Ureter (tissue), 1 donor: ENCODE measurements around the gene ERICH4. TPM values are rescaled to one million over a fixed set of nuclear protein-coding genes. Genes with fewer than 3 reads are reported as not detected.
"Not testable (repeated sequence)": the region's sequence is repeated elsewhere in the genome, so short reads cannot be mapped to it uniquely, and the experiment has no call there.

ENCODE experiments used
- DNase-seq: peaks from one replicate; pipeline ENCODE4 v3.0.0-alpha.2; 2020; ENCODE audit warnings: low spot score
- total RNA-seq: library from RNA; stranded (reverse); gene quantifications from one replicate; pipeline ENCODE4 v1.2.4, GENCODE V29; 2023
- donor health status: DM: yes; HTN: yes; CAD: no.

Gene ERICH4, protein sequence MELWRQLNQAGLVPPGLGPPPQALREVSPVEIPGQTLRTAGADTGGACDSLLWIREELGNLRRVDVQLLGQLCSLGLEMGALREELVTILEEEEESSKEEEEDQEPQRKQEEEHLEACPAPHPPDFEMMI
- total RNA-seq, result not detected

DNA sequence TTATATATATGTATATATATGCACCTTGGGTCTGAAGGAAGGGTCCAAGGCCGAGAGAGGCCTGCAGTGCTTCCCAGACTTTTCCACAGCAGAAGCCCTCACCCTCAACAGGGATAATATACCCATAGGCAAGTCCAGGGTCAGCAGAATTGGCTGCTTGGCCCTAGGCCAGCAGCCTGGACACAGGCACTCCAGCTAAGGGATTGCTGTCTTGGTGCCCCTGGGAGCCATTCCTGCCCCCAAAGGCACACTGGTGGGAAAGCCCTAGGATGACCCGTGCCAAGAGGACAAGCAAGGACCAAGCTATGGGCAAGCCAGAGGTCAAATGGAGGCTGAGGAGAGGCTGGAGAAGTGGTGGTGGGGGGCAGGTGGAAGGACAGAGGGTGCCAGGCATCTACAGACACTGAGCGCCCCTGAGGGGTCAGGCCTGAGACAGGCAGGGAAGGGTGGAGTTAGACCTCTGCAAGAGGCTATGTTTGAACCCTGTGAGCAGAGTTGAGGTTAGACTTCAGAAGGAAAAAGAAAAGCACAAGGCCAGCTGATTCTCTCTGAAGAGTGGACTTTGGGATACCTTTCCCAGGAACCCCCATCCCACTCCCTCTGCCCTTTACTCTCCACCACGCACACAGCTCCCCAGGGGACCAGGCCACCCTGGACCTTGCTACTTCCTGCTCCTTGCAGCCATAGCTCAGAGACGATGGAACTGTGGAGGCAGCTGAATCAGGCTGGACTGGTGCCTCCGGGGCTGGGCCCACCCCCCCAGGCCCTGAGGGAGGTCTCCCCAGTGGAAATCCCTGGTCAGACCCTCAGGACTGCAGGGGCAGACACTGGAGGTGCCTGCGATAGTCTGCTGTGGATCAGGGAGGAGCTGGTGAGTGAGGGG, at the start of gene ERICH4:
TSS of gene ERICH4 (plus strand) at position 684 of the 883 bp plus-strand sequence. CDS start at position 698, 14 bp downstream.
- DNase-seq, result no peak

DNA sequence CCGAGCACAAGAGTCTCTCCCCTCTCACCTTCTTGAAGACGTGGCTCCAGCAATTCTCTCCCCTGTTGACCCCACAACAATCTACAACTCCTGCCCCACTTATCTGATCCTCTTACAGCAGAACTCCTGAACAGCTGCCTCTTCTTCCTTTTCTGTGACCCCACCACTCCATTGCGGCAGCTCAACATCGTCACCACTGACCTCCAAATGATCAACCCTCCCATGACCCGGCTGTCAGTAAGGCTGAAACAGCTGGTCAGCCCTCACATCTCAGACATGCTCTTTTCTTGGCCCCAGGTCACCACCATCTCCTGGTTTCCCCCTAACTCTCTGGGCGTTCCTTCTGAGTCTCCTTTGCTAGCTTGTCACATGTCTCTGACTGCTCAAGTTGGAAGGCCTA, 47.6 kb upstream of the ERICH4 start:
- DNase-seq, result no peak

DNA sequence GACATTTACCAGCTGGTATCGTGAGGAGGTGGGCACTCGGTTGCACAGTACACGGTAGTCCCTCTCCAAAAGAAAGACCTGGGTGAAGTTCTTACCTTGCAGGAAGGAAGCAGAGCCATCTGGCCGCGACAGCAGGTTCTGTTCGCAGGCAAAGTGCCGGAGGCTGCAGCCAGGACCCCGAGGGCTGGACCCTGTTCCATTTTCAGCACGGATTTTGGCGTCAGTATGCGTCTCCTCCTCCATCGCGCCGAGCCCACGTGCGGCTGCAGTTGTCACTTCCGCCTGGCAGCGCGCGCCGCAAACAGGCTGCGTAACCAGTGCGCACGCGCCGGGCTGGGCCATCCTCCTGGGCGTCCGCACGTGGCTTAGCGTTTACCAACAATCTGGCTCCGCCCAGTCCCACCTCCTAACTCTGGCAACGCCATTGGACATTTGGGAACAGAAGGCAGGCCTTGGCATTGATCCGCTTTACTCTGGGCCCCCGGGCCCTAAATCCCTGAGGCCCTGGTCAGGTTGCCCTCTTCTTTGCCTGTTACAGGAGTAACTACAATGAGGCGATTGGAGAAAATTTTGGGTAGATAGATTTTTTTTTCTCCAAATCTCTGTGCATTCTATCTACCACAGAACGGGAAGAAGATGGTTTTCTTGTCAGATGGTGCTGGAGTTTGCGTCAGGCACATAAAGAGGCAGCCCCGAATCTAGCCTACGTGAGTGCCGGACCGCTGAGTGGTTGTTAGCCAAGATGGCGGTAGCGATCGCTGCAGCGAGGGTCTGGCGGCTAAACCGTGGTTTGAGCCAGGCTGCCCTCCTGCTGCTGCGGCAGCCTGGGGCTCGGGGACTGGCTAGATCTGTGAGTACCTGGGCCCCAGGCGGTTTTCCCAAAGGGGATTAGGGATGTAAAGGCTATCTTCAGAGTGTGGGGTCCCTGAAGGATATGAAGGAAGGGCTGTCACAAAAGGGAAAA, 45.6 kb upstream of the ERICH4 start, which contains the start of the genes BCKDHA and EXOSC5:
TSS of gene BCKDHA (plus strand) at position 733 of the 964 bp plus-strand sequence. CDS start at position 743, 10 bp downstream.
TSS of gene EXOSC5 (minus strand) at position 274 of the 964 bp plus-strand sequence. CDS start at position 243, 31 bp downstream.
- DNase-seq, result peak; percentile 99

DNA sequence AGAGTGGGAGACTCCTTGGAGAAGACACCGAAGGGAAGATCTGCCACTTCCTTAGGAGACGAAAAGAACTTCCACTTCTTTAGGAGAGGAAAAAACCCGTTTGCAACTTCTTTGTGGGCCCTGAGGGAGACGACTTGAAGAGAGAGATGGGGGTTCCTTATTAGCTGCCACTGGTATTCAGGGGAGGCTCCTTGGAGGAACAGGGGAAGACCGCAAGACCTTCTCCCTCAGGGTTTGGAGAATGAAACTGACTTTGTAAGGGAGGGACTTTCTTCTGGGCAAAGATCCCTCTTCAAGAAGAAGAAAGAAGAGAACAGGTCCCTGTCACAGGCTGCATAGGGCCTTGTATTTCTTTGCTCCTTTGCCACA, 44.9 kb upstream of the ERICH4 start:
- DNase-seq, result no peak

DNA sequence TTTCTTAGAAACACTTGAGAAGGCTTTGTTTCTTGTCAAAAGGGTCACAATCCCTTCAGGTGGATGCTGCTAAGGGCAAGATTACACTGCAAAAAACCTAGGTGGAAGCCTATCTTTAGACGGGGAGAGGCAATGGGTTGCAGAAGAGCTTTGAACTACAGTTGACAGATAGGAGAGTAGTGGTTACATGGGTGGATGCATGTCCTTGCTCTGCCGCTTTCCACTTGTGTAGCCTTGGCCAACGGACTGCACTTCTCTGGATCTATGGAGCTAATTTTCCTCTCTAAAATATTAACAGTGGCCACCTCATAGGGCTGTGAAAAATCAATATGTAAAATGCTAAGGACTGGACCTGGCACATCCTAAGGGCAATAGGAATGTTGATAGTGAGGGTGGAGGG, 44.4 kb upstream of the ERICH4 start:
- no peak for DNase-seq

DNA sequence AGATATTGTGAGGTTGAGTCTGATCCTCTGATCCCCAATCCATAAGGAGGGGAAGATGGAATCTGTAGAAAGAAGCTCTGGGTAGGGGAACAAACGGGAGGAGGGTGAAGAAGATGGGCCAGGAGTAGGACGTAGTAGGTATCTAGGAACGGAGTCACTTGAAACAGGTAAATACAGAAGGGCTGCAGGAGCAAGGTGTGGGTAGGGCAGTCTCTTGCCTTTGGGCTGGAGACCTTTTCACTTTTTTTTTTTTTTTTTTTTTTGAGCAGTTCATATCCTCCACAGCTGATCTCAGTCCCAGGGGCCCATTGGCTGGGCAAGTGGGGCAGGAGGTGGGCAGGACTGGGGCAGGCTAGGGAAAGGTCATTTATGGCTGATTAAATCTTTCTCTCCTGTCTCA, 43.9 kb upstream of the ERICH4 start:
- no peak for DNase-seq

DNA sequence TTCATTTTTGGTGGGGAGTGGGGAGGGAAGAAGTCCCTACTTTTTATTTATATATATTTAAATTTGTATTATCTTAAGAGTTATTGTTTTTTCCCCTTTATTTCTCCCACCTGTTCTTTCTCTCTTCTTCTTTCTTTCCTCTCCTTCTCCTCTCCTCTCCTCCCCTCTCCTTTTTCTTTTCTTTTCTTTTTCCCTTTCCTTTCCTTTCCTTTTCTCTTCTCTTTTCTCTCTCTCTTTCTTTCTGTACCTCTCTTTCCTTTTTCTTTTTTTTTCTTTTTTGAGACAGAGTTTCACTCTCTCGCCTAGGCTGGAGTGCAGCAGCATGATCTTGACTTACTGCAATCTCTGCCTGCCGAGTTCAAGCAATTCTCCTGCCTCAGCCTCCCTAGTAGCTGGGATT, 43.4 kb upstream of the ERICH4 start:
- no peak for DNase-seq

DNA sequence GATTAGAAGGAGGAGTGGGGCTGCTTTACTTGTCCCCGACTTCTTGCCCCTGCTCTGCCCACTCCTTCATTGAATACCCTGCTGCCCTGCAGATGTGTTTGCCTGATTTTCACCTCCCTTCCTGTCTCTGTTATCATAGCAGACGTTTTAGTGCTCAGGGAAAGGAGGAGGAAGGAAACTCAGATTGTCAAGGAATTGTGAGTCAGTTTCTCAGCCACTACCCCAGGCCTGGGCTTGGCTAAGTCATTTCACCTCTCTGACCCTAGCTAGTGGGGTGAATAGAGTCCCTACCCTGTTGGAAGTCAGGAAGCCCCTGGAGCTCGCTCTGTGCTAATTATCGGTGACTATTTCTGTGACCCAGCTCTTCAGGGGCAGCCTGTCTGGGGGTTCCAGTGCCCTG, 41.5 kb upstream of the ERICH4 start:
- no peak for DNase-seq

DNA sequence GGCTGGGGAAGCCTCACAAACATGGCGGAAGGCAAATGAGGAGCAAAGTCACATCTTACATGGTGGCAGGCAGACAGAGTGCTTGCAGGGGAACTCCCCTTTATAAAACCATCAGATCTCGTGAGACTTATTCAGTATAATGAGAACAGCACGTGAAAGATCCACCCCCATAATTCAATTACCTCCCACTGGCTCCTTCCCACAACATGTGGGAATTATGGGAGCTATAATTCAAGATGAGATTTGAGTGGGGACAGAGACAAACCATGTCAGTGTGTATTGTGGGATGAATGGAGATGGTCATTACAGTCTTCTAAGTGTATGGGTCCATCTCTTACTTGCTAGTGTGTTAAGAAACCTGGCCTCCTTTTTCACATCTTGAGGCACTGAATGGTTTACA, 40.9 kb upstream of the ERICH4 start:
- no peak for DNase-seq

DNA sequence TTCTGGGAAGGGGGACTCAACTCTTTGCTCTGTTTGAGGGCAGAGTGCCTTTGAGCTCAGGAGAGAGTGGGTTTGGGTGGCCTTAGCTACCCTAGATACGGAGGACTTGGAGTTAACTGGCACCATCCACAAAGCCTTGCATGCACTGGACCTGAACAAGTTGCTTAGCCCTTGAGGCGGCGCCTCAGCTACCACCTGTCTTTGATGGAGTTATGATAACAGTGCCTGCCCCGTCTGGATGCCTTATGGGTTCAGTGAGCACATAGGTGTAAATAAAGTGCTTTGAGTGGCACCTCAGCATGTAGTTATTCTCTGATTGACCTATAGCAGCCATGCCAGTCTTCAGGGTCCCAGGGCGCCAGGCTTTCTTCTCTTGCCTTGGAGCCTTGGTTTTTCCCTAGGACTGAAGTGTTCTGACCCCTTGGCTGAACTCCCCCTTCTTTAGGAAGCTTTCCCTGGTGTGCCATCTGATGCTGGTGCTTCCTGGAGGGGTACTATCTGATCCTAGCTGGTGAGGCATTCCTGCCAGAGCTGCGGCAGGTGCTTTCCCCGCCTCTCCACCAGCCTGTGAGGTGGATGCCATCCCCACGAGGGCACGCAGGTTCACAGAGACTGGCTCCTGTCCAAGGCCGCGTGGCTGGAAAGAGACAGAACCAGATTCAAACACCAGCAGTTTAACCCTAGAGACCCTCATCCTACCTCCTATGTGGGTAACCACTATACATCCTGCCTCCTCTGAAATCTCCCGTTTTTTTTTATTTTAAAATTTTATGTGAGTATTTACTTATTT, 39.6 kb upstream of the ERICH4 start:
- no peak for DNase-seq

DNA sequence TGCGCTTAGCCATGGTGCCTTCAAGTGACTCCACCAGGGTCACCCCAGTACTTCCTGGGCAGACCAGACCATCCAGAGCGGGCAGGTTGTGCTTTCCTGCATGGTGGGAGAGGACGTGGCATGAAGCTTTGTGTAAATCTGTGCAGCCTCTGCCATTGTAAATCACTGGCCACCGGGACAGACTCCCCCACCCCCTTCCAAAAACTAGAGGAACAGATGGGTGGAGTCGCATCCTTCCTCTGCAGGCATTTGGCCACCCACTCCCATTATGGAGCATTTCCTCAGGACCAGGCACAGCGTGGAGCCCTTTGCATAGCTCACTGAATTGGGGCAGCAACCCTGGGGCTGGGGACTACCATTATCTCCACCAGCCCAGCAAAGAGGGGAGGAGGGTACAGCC, 37.2 kb upstream of the ERICH4 start:
- DNase-seq, result no peak

DNA sequence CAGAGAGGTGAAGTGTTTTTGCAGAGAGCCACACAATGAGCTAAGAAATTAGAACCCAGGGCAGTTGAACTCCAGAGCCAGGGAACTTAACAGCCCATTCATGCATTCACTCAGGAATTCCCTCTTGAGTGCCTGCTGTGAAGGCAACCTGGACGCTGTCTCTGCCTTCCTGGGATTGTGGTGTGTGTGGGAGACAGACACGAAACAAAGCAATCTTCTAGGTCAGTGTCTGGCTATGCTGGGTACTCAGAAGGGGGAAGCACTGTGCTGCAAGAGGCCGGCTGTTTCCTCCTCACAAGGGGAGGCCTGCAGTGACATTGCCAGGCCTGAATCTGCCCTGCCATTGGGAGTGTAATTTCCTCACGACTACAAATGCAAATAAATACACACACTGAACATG, 35.7 kb upstream of the ERICH4 start:
- no peak for DNase-seq

DNA sequence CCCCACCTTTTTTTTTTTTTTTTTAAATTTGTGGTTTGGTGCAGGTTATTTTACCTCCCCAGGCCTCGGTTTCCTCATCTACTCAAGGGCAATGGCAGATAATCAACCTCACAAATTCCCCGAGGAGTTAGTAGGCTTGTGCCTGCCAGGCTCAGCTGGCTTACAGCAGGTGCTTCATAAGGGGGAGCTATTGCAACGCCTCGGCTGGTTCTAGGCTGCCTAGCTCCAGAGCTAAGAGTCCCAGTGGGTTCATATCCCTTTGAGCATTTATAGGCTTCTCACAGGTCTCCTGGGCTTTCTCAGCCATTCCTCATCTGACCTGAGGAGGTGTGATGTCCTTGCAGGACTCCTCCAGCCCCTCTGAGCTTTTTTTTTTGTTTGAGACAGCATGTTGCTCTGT, 34.7 kb upstream of the ERICH4 start:
- no peak for DNase-seq

DNA sequence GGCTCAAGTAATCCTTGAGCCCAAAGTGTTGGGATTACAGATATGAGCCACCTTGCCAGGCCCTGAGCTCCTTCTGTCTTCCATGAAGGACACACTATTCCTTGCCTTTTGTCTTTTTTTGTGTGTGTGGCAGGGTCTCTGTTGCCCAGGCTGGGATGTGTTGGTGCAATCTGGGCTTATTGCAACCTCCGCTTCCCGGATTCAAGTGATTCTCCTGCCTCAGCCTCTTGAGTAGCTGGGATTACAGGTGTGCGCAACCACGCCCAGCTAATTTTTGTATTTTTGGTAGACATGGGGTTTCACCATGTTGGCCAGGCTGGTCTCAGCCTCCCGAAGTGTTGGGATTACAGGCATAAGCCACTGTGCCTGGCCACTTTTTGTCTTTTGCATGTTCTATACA, 34.1 kb upstream of the ERICH4 start:
- not testable (repeated sequence) for DNase-seq

DNA sequence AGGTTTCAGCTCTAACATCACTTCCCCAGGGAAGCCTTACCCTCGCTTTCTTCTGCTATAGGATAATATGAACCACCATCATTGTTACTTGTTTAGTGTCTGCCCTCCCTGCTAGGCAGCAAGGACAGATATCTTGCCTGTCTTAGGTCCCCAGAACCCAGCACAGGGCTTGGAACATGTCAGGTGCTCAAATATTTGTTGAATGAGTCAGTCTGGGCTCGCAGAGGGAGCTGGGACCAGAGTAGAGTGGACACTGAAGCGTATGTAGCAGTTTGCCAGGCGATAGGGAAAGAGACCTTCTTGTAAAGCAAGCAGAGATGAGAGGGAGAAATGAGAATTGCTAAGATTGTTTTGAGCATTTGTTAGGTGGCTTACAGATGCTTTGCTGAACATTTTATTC, 33.7 kb upstream of the ERICH4 start:
- peak; percentile 65 for DNase-seq

DNA sequence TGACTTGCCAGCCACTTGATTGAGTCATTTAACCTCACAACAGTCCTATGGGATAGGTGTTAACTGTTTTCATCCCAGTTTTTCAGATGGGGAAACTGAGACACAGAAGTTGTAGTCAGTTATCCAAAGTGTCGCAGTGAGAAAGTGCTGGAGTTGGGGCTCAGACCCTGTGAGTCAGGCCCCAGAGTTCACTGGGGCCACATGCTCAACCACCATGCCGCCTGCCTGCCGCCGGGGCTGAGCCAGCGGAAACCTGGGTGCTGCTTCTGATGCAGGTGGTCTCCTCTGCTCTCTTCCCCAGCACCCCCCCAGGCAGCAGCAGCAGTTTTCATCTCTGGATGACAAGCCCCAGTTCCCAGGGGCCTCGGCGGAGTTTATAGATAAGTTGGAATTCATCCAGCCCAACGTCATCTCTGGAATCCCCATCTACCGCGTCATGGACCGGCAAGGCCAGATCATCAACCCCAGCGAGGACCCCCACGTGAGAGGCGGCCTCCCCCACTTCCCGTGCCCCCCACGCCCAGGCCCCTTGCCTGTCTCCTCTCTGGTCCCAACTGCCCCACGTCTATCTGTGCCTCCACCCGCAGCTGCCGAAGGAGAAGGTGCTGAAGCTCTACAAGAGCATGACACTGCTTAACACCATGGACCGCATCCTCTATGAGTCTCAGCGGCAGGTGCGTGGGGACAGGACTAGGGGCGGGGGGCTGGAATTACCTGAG, 32.5 kb upstream of the ERICH4 start:
- DNase-seq, result no peak

DNA sequence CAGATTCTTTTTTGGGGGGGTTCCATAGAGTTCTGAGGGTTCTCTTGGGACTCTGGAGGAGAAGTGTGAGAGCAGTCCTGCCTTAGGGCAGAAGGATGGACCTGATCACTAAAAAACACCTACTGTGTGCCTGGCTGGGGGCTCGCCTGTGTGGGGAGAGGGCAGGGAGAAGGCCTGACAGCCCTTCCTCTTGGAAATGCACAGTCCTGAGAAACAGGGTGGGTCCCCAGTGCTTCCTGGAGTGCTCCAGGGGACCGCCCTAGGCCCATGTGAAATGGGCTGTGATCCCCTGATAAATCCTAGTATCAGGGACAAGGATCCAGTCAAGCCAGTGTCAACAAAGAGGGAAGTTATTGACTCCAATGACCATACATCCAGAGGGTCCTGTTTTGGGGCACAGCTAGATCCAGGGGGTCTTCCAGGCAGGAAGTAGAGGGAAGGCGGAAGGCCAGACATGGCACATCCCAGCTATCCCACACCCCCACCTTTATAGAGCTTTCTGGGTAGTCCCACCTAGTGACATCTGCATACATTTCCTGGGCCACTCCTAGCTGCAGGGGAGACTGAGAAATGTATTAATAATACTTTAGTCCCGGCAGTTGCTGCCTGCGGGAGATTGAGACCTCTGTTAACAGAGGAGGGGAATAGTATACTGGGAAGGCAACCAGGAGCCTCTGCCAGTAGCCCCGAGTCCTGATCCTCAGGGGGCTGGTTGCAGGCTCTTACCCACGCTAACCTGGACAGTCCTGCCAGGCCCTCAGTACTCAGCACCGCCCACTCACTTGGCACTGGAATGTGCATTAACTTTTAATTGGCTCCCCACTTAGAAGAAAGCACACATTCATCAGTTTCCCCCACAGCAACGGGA, 31.6 kb upstream of the ERICH4 start:
- no peak for DNase-seq

DNA sequence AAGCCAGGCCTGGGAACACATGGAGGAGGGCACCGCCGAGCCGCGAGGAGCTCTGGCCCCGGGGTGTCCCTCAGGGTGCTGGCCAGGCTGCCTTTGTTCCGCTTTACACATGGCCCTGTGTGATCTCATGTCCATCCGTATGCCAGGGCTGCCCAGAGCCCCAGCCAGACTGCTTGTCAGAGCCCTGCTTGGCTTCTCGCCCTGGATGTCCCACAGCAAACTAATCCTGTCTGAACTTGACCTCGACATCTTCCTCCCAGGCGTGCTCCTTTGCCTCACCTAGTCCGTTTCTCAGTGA, 31.0 kb upstream of the ERICH4 start:
- no peak for DNase-seq

DNA sequence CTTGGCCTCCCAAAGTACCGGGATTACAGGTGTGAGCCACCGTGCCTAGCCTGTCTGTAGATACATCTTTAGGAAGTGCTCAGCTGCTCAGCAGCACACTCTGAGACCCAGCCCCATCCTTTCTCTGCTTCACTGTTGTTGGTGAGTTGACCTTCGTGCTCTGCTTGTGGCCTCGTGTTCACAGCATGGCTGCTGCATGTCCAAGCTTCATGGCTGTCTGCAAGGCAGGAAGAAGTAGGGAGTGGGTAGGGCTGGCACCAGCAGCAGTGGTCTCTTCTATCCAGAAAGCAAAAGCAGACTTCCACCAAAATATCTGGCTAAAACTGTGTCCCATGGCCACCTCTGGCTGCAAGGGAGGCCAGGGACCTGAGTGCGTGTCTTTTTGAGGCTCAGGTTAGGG, 30.0 kb upstream of the ERICH4 start:
- DNase-seq, result no peak

DNA sequence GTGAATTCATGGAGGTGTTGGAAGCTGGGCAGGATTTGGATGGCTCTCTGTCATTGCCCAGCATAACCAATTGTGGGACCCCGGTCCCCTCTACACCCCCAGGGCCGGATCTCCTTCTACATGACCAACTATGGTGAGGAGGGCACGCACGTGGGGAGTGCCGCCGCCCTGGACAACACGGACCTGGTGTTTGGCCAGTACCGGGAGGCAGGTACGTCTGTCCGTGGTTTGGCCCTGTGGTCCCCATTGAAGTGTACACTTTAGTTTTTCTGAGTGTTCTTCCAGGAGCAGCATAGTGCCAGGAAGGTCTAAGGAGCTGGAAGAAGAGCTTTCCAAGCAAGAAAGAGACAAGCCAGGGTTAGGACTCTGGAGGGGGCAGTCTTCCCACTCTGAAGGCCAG, 29.0 kb upstream of the ERICH4 start:
- no peak for DNase-seq
